ENCODE measurements around the gene CENPP.
A peak's percentile ranks its signal among the peaks of the same experiment; 100 is the strongest.

CENPP gene

DNA sequence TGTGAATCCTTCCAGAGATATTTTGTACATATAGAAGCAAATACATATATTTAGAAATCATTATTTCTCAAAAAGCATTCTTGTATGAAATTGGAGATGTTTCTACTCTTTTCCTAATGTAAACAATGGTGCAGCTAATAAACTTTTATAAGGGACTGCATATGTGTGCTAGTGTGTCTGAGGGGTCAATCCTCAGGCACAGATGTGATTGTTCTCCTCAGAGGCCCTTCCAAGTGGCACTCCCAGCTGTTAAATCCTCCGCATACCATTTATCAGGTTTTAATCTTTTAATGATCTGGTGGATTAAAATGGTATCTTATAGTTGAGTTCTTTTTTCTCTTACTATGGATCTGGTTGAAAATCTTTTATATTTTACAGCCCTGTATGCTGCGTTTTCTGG is 104.1 kb downstream of the CENPP start:
- no peak for DNase-seq

DNA sequence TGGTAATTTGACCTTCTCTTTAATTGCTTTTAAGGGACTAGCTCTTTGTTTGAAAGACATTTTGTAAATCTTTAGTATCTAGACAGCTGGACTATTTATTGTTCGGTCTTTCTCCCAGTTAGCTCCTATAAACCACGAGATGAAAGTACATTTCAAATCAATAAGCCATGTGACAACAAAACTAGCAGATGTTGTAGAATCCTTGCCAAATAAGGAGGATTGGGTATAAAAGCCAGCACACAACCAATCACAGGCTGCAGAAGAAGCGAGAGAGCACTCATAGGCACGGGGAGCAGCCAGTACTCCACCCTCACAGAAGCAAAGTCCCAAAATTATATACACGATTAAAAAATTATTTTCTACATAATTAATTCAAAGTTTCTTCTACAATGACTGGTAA is 106.6 kb downstream of the CENPP start:
- DNase-seq = no peak

DNA sequence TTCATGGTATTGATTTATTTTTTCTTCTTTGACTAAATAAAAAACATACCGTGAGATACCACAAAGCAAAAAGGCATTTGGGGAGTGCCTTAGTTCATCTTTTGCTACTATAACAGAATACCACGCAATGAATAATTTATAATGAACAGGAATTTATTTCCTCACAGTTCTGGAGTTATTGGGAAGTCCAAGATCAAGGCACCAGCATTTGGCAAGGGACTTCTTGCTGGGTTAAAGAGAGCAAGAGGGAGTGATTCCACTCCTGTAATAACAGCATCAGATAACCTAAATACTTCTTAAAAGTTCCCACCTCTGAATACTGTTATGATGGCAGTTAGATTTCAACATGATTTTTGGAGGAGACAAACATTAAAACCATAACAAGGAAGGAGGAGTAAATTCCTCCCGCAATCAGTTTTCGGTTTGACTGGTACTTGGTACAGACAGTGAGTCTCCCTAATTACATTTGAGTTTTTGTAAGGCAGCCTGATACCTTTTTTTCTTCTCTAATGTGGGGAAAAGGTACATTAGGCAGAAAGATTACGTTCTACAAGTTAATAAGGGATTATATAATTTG is 107.3 kb downstream of the CENPP start:
- no peak for DNase-seq

DNA sequence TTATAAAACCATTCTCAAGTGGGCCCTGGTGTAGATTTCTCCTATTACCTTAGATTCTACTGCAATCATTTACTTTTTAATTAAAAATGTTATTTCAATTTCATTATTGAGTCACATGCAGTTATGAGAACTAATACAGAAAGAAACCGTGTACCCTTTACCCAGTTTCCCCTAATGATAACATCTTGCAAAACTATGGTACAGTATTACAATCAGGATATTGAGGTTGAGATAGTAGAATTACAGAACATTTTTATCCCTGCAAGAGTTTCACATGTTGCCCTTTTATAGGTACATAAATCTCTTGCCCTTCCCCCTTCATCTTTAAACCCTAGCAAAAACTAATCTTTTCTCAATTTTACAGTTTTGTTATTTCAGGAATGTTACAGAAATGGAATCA is 109.5 kb downstream of the CENPP start:
- no peak for DNase-seq

DNA sequence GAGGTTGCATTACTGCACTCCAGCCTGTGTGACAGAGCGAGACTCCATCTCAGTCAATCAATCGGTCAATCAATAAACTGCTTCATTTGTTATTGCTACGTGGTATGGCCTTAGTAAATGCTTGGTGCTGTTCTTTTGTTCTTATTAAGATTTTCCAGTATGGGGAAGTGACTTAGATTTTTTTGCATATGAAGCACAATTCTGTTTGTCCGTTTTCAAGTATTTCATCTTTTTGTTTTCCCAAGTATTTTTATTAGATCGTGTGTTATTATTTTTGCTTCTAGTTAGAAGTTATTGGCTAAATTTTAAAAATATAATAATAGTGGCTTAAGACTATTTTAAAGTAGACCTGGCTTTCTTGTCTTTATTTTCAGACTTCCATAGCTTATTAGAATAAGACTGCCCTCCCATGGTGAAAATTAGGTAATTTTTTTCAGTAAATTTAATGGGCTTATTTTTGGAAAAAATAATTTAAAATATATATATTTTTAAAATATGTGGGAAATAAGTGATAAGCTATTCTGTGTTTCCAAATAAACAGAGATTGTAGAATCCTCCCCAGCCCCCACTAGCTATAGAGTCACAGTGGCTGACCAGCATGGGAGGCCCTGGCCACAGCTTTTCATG is 113.3 kb downstream of the CENPP start:
- DNase-seq = no peak

DNA sequence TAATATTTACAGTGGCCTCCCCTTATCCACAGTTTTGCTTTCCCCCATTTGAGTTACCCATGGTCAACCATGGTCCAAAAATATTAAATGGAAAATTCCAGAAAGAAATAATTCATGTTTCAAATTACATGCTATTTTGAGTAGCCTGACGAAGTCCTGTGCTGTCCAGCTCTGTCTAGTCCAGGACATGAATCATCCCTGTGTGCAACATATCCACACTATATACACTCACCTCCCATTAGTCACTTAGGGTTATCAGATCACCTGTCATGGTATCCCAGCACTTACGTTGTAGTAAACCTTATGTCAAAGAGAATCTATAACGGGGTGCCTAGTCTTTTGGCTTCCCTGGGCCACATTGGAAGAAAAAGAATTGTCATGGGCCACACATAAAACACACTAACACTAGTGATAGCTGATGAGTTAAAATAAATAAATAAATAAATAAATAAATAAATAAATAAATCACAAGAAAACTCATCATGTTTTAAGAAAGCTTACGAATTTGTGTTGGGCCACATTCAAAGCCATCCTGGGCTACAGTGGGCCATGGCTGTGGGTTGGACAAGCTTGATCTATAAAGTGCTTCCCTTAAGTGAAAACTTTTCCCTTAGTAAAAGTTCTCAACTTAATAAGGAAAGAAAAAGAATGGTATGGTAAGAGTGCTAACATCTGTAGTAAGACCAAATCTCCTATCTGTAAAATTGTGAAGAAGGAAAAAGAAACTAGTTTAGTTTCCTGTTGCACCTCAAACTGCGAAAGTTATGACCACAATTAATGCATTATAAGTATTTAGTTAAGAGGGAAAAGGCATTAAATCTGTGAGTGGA is 114.4 kb downstream of the CENPP start:
- DNase-seq = no peak

DNA sequence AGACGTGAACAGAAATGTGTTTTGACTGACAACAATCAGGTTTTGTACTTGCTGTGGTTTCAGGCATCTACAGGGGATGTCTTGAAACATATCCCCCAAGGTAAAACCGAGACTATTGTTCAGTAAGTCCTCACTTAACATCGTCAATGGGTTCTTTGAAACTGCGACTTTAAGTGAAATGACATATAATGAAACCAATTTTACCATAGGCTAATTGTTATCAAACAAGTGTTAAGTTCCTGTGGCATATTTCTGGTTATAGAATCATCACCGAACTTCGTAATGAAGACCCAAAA is 114.9 kb downstream of the CENPP start:
- DNase-seq = no peak

DNA sequence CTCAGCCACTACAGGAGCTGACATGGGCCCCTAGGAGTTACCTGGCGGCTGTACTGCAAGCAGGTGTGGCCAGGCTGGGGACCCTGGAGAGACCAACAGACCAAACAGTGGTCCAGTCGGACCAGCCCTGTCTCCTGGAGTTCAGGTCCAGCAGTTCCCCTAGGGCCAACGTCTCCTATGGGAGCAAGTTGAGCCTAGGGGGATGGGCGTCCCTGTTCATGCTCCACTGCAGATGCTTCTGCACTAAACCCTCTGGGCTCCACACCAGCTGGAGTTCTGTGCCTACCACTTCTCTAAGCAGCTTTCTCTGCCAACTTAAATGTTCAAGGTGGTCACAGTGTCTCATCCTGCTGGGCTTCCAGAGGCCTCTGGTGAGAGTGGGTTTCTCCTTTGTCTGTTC is 119.1 kb downstream of the CENPP start:
- peak; percentile 47 for DNase-seq

DNA sequence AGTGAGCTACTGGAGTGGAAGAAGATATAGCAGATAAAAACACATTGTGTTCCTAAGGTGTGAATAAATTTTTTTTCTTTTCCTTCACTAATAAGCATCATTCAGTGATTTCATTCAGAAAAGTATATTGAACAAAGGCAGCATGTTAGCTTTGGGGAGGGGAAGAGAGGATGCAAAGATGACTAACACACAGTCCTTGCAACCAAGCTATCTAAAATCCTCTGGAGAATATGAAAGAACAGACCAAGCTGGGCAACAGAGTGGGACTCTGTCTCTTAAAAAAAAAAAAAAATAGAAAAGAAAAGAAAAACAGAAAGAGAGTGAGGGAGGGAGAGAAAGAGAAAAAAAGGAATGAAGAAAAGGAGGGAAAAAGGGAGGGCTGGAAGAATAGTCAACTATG is 120.8 kb downstream of the CENPP start:
- no peak for DNase-seq

DNA sequence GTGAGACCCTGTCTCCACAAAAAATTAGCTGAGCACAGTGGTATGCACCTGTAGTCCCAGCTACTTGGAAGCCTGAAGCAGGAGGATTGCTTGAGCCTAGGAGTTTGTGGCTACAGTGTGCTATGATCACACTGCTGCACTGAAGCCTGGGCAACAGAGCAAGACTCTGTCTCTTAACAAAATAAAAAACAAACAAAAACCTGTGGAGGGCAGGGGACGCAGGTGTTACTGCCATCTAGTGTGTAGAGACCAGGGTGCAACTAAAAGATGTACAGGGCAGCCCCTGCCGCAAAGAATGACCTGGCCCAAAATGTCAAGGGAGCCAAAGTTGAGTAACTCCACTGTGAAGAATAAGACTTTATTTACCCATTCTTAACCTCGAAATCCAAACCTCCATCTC is 129.5 kb downstream of the CENPP start:
- DNase-seq = no peak

DNA sequence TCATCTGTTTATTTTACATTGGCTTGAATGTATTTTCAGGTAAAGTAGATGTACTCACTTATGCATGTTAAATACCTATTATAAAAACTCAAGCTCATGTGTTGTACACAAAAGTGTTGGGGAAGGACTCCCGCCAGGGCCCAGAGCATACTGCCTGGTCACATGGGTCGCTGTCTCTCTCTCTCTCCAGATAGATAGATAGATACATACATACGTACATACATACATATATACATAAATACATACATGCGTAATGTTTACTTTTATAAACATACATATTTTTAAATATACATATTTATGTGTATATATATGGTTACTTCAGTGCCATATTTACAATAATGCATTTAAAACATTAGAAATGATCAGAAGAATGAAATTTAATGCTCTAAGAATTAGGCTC is 131.8 kb downstream of the CENPP start:
- DNase-seq = no peak

DNA sequence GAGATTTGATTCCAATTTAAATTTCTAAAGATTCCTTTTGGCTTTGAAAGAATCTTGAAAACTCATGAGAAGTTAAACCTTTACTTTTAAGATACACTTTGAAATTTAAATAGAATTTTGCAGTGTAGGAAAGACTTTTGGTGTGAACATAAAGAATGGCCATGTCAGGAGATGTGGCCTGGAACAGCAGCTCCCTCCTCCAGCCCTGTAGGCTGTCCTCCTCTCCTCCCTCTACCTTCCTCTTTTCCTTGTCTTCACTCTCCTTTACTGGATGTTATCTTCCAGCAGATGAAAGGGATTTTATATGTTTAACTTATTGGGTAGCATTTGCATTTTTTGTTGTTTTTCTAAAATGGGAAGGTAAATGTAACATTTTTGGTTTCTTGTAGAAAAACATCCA is 137.6 kb downstream of the CENPP start:
- DNase-seq = no peak

DNA sequence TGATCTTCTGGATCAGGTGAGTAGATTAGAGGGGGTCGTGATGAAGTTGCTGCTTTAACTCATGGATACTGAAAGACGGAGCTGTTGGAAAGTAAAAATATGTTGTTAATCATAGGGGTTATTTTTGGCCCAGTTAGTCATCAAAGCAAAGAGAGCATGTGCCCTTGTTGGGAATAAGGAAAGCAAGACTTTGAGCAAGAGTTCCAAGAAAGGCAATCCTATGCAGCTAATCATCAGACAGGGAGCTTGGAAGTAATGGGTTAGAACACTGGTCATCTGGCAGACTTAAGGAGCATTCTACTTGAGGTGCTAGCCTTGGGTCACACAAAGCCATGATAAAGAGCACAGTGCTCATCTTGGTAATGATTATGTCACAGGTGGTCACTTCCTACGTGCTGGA is 138.2 kb downstream of the CENPP start:
- DNase-seq = no peak

DNA sequence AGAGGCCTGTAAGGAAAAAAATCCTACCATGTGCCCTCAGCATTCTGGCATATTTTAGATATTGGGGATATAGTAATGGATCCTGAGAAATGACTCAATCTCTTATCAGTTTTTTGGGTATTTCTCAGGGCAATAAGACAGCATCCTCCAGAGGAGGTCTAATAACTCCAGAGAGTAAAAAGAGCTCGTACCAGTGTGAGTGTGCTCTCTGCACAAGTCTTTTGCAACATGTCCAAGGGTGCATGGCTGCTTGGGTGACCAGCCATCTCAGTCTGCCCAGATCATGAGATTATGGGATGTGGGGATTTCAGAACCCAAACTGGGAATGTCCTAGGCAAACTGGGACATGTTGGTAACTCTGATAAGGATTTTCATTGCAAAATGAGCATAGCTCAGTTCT is 141.3 kb downstream of the CENPP start:
- no peak for DNase-seq

DNA sequence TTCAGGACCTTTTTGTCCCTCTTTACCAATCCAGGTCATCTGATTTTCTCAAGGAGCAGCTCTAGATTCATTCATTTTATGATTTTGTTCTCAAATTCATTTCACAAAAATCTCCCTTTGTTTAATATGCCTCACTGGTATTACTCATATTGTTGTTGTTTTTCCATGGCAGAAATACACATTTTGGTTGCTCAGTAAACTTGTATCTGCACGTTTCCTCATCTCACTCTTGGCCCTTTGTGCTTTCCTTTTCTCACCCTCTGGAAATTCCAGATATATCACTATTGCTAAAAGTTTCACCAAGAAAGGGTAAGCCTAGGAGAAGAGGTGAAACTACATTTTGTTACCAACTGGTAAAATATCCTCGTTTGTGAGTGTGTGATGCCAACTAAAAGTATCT is 141.8 kb downstream of the CENPP start:
- no peak for DNase-seq

DNA sequence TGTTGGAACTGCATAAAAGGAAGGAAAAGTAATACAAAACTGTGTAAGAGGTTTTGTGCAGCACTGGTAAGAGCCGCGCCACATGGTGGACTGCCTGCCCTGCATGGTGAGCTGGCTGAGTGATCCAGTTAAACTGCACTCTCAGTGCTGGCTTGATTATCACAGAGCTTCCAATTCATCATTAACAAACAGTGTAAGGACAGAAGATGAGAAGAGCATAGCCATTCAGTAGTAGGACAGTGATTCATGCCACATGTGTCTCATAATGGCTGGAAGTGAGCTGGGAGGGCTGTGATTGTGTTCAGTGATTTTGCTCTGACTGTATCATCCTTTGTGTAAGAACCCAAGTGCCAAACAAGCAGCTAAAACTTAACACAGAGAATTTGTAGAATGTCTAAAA is 142.5 kb downstream of the CENPP start:
- no peak for DNase-seq

DNA sequence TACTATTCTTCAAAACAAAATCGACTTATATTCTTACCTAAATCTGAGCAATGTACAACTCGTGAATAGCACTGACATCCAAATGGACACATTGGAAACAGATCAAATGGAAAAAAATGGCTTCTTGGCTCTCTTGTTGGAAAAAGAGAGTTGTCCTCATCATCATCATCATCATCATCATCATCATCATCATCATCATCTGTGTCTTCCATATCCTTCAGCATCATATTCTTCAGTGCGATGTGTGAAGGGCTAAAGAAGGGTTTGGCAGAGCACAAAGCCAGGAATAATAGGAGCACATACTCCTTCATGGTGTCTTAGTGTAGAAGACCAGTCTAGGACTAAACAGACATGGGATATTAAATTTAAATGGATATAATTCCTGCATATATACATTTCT is 148.8 kb downstream of the CENPP start:
- DNase-seq = no peak

DNA sequence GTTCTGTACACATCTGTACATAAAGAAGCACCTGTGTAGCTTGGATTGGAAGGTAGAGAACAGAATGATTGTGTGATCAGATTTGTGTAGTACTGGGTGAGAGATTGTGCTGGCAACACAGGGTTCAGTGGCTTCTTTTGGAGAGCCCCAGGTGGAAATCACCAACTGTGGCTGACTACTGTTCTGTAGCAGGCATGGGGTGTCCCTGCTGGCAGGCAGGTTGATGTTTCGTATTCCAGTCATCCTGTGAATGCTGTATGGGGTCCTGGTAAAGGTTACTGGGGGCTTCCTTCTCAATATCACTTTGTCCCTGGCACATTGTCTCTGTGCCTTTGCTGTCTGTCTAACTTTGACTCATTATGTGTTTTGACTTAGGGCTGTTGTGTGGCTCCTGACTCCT is 151.2 kb downstream of the CENPP start:
- DNase-seq = no peak

DNA sequence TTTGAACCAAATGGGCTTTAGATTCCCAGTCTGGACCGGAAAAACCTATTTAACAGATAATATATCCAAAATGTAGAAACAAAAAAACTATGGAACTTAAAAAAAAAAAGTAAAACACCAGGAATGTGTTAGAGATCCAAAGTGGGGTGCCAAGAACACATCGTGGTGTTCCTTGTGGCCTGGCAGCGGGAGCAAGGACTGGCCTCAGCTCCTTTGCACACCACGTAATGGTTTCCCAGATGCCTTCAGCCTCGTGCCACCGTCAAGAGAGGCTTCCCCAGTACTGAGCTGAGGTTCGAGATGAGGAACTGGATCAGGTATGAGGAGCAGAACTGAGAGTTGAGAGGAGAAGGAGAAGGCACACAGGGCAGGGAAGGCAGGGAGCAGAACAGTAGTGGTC is 153.0 kb downstream of the CENPP start:
- DNase-seq = no peak

DNA sequence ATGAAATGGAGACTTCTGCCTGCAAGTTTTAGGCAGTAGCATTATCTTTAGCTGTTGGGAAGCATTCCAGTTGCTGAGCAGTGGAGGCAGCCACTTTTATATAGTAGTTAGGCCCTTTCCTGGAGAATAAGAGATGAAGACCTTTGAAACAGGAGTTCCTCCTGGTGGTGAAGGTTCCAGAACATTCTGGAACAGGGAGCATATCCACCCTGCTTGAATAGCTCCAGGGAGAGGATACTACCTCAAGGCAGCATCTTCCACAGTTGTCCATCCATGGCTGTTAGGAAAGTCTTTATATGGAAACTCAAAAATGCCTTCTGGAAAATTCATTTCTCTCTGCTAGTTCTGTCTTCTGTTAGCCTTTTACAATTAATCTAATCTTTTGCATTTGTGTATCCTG is 153.6 kb downstream of the CENPP start:
- no peak for DNase-seq

DNA sequence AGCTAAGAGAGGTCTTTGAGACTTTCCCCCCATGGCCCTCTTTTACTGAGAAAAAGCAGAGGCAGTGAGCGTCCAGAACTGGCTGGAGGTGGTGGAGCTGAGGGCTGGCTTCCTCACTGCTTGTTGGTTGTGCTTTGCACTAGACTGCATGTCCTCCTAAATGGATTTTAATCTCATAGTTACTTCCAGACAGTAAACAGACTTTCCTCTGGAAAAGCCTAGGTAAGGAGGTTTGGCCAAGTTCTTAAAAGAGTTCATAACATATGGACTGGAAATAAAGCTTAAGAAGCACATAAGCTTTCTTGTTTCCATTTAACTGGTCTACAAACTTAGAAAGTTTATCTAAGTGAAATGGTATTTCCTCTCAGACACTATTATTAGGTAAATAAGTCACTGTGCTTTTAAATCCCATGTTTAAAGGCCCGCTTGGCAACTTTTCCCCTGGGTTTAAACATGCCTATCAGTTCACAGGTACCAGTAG is 154.6 kb downstream of the CENPP start:
- no peak for DNase-seq

DNA sequence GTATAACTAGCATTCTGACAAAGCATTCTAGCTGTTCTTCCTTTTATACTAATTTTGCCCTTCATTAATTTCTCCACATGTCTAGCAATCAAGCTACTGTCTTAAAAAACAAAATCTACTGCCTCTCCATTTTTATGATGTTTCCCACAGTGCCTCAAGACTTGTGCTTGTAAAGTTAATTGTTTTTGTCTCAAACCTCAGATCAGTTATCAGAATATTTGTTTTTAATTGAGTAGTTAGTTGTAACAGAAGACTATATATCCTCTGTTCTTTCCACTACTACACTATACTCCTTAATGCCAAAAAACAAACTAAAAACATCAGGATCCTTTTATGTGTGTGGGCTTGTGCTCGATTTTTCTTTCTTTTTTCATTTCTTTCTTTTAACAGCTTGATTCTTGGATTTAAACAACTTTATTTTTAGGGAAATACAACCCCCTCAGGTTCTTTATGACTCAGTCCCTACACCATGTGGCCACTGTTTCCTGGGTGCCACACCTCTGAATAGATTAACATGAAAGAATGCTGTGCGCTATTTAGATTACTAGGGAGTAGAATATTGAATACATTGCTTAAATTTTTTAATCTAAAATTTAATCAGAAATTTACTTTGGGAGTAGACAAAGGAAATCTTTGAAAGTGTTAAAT is 155.4 kb downstream of the CENPP start:
- no peak for DNase-seq

DNA sequence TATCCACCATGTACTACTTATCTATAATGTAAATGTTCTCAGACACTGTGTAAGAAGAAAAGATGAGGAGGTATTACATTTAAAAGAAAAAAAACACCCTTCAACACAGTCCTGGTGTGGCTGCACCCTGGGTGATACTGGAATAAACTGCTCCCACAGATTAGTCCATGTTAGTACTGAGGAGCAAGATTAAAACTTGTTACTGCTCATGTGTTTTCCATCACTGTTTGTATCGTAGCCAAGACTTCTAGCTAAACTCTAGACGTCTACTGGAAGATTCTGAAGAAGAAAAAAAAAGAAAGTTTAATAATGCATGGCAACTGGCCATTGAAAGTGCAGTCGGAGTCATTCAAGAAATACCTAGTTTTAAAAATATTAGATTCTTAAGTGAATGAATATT is 156.6 kb downstream of the CENPP start, which contains the start of gene ASPN:
ASPN (minus strand) TSS at position 178 of the 400 bp plus-strand sequence.
- no peak for DNase-seq

DNA sequence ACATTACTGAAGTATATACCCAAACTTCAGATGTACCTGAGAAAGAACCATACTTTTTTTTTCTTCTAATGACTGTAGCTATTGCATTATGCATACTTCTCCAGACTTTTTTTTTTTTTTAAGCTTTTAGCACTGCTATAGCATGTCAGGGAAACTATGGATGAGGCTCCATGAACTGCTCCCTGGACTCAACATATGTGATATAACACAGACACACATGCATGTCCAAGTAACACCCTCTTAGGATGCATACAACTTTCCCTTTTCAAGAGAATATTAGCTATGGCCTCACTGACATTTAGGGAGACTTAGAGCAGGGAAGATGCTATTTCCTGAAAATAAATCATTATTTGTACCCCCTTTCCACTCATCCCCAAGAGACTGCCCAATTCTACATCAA is 157.1 kb downstream of the CENPP start:
- no peak for DNase-seq
